ENCODE data around the gene ATAD3B. TPM values are rescaled to one million over a fixed set of nuclear protein-coding genes. Genes with fewer than 3 reads are reported as not detected.

Gene ATAD3B
- total and polyA plus RNA-seq, 2 donors (not counting 3 experiments of a cell fraction or from before 2014, with no cell fraction given): 20.5 to 48.2 TPM

DNA sequence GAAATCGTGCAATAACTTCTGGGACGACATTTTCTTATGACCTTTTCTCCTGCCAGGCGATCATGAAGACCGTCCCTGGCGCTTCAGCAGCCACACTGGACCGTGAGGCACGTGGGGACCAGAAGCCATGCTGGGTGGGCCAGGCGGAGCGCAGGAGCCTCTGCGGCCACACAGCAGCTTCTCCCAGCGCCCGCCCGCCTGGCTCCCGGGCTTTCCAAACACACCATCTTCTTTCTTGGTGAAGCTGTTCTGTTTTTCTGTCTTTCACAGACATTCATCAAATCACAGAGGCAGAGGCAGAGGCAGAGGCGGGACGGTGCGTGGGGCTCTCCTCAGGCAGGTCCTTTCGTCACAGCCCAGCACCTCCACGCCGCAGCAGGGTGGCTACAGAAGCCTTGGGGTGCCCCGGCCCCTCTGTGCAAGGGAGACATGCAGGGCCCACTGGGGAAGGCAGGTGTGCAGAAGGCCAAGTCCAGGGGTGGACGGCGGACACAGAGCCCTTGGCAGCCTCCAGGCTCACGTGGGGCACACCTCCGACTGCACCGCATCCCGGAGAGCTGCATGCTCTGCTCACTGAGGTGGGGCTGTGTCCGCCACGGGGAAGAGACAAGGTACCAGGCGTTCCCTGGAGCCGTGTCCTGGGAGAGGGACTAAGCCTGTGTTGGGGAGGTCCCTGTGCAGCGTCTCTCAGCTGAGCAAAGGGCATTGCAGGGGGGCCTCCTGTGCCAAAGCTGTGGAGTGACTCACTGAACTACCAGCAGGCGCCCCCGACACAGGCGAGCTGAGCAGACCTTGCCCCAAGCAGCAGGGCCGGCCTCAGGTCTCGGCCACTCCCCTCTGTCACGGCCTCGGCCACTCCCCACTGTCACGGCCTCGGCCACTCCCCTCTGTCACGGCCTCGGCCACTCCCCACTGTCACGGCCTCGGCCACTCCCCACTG is 71.5 kb downstream of the ATAD3B start:
- intact Hi-C loops (cut with micrococcal nuclease): no loop called here
- Histone ChIP-seq H3K9me3 (replicated peaks; ENCODE audit: control insufficient read depth, insufficient read depth, low read length) (no peaks in the 10 kb centered on the region), H3K27ac (ENCODE audit: insufficient read depth, low read depth, low read length) (no peak overlapping the region), H3K4me3 (replicated peaks in 1 of 3; ENCODE audit: insufficient read depth in 1 of 3, low read depth in 1 of 3, low read length in 3 of 3) (no peak overlapping the region), H2AFZ (ENCODE audit: low read depth, low read length) (no peak overlapping the region), H3K9me1 (replicated peaks; ENCODE audit: control insufficient read depth, extremely low read depth, insufficient read depth, low read length) (no peaks in the 10 kb centered on the region), H4K20me1 (replicated peaks; ENCODE audit: control insufficient read depth, extremely low read depth, insufficient read depth, low read length) (no peaks in the 10 kb centered on the region), H3K4me2 (ENCODE audit: insufficient read depth, low read length) (no peak overlapping the region), H3K27me3 (ENCODE audit: control insufficient read depth in 2 of 2, insufficient read depth in 2 of 2, low read length in 2 of 2) (no peaks in the 10 kb centered on the region), H3K9ac (replicated peaks; ENCODE audit: extremely low read depth, insufficient read depth, low read length) (no peak overlapping the region), H3K79me2 (ENCODE audit: control insufficient read depth, insufficient read depth, low read length) (peaks cover 7% of the 10 kb centered on the region), H3K36me3 (ENCODE audit: control insufficient read depth in 2 of 2, extremely low read depth in 1 of 2, insufficient read depth in 2 of 2, low read length in 2 of 2) (peaks cover 0 to 8% of the 10 kb centered on the region in 2 experiments), H3K4me1 (ENCODE audit: control insufficient read depth, extremely low read depth, insufficient read depth, low read length) (peaks cover 14% of the 10 kb centered on the region)
- CTCF ChIA-PET: no interaction called here
- TF ChIP-seq, protein P1, sequence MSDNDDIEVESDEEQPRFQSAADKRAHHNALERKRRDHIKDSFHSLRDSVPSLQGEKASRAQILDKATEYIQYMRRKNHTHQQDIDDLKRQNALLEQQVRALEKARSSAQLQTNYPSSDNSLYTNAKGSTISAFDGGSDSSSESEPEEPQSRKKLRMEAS (IDR thresholded peaks at IDR 0.05; ENCODE audit: insufficient read depth, insufficient read length): no peak
- TF ChIP-seq POLR2AphosphoS5 (IDR thresholded peaks at IDR 0.05; ENCODE audit: insufficient read depth, low read depth, low read length) (no peak), POLR2A (IDR thresholded peaks at IDR 0.05; ENCODE audit: low read depth, low read length) (no peak), JUN (IDR thresholded peaks at IDR 0.05; ENCODE audit: borderline replicate concordance, insufficient read depth, insufficient read length, low read depth) (no peak), GATA2 (IDR thresholded peaks at IDR 0.05; ENCODE audit: insufficient read depth, insufficient read length, low read depth, low read length) (no peak), EZH2 (IDR thresholded peaks at IDR 0.05; ENCODE audit: borderline replicate concordance, low read depth, low read length, severe bottlenecking) (no peak), FOS (IDR thresholded peaks at IDR 0.05; ENCODE audit: borderline replicate concordance, insufficient read depth, low read length) (no peak), MYC (IDR thresholded peaks at IDR 0.05; ENCODE audit: low read depth, low read length) (no peak)
- TF ChIP-seq, protein P2, sequence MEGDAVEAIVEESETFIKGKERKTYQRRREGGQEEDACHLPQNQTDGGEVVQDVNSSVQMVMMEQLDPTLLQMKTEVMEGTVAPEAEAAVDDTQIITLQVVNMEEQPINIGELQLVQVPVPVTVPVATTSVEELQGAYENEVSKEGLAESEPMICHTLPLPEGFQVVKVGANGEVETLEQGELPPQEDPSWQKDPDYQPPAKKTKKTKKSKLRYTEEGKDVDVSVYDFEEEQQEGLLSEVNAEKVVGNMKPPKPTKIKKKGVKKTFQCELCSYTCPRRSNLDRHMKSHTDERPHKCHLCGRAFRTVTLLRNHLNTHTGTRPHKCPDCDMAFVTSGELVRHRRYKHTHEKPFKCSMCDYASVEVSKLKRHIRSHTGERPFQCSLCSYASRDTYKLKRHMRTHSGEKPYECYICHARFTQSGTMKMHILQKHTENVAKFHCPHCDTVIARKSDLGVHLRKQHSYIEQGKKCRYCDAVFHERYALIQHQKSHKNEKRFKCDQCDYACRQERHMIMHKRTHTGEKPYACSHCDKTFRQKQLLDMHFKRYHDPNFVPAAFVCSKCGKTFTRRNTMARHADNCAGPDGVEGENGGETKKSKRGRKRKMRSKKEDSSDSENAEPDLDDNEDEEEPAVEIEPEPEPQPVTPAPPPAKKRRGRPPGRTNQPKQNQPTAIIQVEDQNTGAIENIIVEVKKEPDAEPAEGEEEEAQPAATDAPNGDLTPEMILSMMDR (IDR thresholded peaks at IDR 0.05; ENCODE audit: extremely low read depth in 1 of 2, insufficient read depth in 1 of 2, low read depth in 1 of 2, low read length in 2 of 2): no peak
- BruUV-seq (replicated peaks): no TSS peak
- dilution Hi-C loops (cut with MboI; ENCODE audit: extremely low pct_ligation_motif_present, low sequenced_read_pairs): no loop called here
- POLR2A ChIA-PET: no interaction called here
- no peak for FAIRE-seq
- DNase-seq (ENCODE audit: low read depth, low spot score): no peak
